GM20000 (cell line): Measurements from ENCODE around the gene INPP5A.
"Not testable (repeated sequence)": the region's sequence is repeated elsewhere in the genome, so short reads cannot be mapped to it uniquely, and the experiment has no call there.

Source experiments
- DNase-seq: peaks from one replicate; pipeline ENCODE4 v3.0.0; 2012; ENCODE audit warnings: low spot score
- TF ChIP-seq, protein P1 (sequence below): IDR thresholded peaks from 2 replicates; pipeline ENCODE4 v1.5.1; 2012; ENCODE audit warnings: mild to moderate bottlenecking, control low read depth; ENCODE audit errors: extremely low read depth, missing control alignments

INPP5A gene

DNA sequence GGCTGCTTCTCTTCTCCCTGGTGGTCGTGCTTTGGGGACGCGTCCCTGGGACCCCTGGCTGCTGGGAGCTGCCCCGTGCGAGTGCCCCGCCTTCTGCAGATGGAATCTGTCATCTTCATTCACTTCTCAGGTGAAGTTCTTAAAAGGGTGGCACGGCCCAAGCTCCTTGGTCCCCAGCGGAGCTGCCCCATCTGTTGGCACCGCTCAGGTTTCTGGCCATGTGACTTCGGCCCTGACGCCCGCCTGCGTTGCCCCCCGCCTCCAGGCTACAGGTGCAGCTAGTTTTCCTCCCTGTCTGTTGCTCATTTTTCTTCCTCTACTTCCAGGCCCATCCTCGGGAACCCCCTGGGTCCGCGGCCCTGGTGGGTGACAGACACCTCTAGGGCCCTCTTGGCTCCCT lies 255.2 kb downstream of the INPP5A start:
- TF ChIP-seq, protein P1, sequence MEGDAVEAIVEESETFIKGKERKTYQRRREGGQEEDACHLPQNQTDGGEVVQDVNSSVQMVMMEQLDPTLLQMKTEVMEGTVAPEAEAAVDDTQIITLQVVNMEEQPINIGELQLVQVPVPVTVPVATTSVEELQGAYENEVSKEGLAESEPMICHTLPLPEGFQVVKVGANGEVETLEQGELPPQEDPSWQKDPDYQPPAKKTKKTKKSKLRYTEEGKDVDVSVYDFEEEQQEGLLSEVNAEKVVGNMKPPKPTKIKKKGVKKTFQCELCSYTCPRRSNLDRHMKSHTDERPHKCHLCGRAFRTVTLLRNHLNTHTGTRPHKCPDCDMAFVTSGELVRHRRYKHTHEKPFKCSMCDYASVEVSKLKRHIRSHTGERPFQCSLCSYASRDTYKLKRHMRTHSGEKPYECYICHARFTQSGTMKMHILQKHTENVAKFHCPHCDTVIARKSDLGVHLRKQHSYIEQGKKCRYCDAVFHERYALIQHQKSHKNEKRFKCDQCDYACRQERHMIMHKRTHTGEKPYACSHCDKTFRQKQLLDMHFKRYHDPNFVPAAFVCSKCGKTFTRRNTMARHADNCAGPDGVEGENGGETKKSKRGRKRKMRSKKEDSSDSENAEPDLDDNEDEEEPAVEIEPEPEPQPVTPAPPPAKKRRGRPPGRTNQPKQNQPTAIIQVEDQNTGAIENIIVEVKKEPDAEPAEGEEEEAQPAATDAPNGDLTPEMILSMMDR, result no peak
- DNase-seq, result no peak

DNA sequence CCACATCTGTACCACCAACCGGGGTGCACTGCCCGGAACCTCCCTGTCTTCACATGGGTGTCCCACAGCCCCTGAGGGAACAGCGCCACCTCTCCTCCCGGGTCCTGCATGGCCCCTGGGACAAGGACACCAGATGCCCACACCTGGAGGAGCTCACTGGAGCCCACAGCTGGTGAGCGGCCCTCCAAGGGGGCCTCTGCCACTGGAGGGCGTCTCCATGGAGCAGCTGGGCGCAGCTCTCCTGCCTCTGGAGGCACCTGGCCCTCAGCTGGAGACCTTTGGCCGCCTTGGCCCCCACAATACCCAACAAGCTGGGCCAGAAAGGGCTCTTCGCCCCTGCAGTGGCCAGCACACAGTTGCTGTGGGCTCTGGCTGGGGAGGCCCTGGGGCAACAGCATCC lies 255.6 kb downstream of the INPP5A start:
- TF ChIP-seq, protein P1, result no peak
- DNase-seq, result no peak

- TF ChIP-seq, protein P1, result no peak
- DNase-seq, result no peak
These were observed 256.6 kb downstream of the INPP5A start for GRCh38 chr10:132793871-132794849.

DNA sequence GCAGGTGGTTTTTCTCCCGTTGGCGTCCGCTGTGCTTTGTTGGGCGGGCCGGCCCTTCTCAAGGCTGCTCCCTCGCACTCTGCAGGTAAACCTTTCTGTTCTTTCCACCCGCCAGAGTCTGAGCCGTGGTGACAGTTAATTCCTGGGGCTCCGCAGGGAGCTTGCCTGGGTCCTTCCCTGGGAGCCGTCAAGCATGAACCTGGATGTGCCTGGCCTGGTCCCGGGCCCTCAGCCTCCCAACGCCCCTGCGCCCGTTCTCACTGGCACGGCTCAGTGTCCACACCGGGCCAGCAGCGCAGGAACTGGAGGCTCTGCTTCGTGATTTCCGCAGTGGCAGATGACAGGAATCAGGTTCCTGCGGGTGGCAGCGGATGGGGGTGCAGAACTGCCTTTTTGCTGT lies 259.3 kb downstream of the INPP5A start:
- TF ChIP-seq, protein P1, result no peak
- no peak for DNase-seq

DNA sequence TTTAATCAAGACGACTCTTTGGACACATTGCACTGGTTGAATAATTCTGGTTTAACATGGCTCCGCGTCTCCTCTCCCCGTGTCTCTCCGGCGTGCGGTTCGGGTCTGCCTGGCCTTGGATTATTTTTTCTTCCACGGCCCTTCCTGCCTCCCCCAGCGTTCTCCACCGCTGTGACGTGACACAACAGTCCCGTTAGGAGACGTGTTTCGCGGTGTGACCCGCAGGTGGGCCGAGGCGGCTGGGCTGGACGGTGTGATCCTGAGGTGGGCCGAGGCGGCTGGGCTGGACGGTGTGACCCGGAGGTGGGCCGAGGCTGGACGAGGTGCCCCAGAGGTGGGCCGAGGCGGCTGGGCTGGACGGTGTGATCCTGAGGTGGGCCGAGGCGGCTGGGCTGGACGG lies 260.4 kb downstream of the INPP5A start:
- DNase-seq, result not testable (repeated sequence)

DNA sequence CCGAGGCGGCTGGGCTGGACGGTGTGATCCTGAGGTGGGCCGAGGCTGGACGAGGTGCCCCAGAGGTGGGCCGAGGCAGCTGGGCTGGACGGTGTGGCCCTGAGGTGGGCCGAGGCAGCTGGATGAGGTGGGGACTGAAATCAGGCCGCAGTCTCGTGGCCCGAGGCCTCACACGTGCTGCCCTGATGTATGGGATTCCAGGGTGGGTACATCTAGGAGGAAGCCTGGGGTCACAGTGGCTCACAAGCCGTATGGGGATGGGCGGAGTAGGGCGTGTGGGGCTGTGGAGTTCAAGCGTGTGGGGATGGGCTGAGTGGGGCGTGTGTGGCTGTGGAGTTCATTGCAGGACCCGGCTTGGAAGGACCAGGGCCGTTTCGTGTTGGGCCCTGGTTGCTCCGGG lies 260.8 kb downstream of the INPP5A start:
- TF ChIP-seq, protein P1, result no peak
- DNase-seq, result no peak

DNA sequence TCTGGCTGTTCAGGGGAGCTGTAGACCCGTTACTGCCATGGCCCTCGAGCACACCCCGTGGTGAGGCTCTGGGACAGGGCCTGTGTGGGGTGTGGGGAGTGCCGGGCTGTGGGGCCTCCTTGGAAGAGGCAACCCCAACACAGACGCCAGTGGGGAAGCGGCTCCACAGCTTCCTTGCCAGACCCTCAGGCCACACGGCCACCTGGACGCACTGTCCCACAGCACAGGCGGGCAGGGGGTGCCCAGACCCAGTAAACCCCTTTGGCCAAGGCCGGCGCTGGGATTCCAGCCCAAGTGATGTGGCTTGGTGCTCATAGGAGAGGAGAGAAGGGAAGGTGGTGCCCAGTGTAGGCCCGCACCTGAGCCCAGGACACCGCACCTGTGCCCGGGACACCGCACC lies 261.3 kb downstream of the INPP5A start:
- no peak for DNase-seq
- TF ChIP-seq, protein P1, result no peak

DNA sequence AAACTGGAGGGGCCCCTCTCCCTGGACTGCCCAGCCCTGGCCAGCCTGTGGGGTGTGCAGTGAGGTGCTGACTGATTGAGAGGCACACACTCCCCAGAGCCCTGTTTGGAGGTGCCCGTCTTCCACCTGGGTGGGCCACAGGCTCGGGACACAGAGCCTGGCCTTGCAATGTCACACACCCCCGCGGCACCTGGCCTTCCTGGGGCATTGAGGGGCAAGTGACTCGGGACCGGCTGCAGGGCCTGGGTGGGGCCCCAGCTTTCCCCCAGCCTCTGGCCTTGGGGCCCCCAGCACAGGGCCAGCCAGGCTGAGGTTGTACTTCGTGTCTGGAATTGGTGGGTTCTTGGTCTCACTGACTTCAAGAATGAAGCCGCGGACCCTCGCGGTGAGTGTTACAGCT lies 262.3 kb downstream of the INPP5A start:
- TF ChIP-seq, protein P1, result no peak
- DNase-seq, result no peak
